HepG2 (cell line): Measurements from ENCODE around the gene TACO1. TPM values are rescaled to one million over a fixed set of nuclear protein-coding genes. Genes with fewer than 3 reads are reported as not detected.

Source experiments
- CCDC6 ChIP-seq: sonication (generic); formaldehyde crosslinking; IDR thresholded peaks from 2 replicates; pipeline ENCODE4 v1.8.1; 2022; ENCODE audit warnings: mild to moderate bottlenecking, missing genetic modification reagents, moderate library complexity
- ETS1 ChIP-seq: sonication (generic); formaldehyde crosslinking; IDR thresholded peaks from 2 replicates; pipeline ENCODE4 v1.4.0; 2020; ENCODE audit warnings: missing genetic modification reagents
- GPN1 ChIP-seq: sonication (generic); formaldehyde crosslinking; IDR thresholded peaks from 2 replicates; pipeline ENCODE4 v1.5.1; 2020; ENCODE audit warnings: missing genetic modification reagents, borderline replicate concordance
- MED1 ChIP-seq: sonication (generic); formaldehyde crosslinking; IDR thresholded peaks from 2 replicates; pipeline ENCODE4 v1.4.0; 2020; ENCODE audit warnings: missing genetic modification reagents
- MED8 ChIP-seq: sonication (generic); formaldehyde crosslinking; IDR thresholded peaks from 2 replicates; pipeline ENCODE4 v1.8.1; 2023; ENCODE audit warnings: mild to moderate bottlenecking, missing genetic modification reagents; ENCODE audit not compliant: insufficient replicate concordance
- MXI1 ChIP-seq: IDR thresholded peaks from 3 replicates; pipeline ENCODE4 v1.6.1; 2012; ENCODE audit warnings: low read depth, low read length, inconsistent platforms, borderline replicate concordance
- SIX1 ChIP-seq: sonication (generic); formaldehyde crosslinking; IDR thresholded peaks from 2 replicates; pipeline ENCODE4 v1.4.0; 2020; ENCODE audit warnings: missing genetic modification reagents, borderline replicate concordance
- SMAD3 ChIP-seq: sonication (generic); formaldehyde crosslinking; IDR thresholded peaks from 2 replicates; pipeline ENCODE4 v1.4.0; 2020; ENCODE audit warnings: missing genetic modification reagents
- SMC3 ChIP-seq: IDR thresholded peaks from 2 replicates; pipeline ENCODE4 v1.6.1; 2011; ENCODE audit warnings: low read length, improper control_type of control experiment
- SP4 ChIP-seq: sonication (generic); formaldehyde crosslinking; IDR thresholded peaks from 2 replicates; pipeline ENCODE4 v1.8.1; 2023; ENCODE audit warnings: mild to moderate bottlenecking, missing genetic modification reagents
- ZFP41 ChIP-seq: sonication (generic); formaldehyde crosslinking; IDR thresholded peaks from 2 replicates; pipeline ENCODE4 v1.4.0; 2020; ENCODE audit warnings: mild to moderate bottlenecking, missing genetic modification reagents, borderline replicate concordance
- ZNF367 ChIP-seq: sonication (generic); formaldehyde crosslinking; IDR thresholded peaks from 2 replicates; pipeline ENCODE4 v1.4.0; 2020; ENCODE audit warnings: missing genetic modification reagents, borderline replicate concordance
- ZNF577 ChIP-seq: sonication (generic); formaldehyde crosslinking; IDR thresholded peaks from 2 replicates; pipeline ENCODE4 v1.4.0; 2020; ENCODE audit warnings: mild to moderate bottlenecking, low read depth, missing genetic modification reagents, borderline replicate concordance
- ZNF639 ChIP-seq: conservative IDR thresholded peaks from 2 replicates; pipeline ENCODE4 v1.6.1; 2018; ENCODE audit warnings: missing genetic modification reagents
- ZNF704 ChIP-seq: sonication (generic); formaldehyde crosslinking; IDR thresholded peaks from 2 replicates; pipeline ENCODE4 v1.8.1; 2023; ENCODE audit warnings: mild to moderate bottlenecking, inconsistent platforms, moderate library complexity, missing genetic modification reagents, borderline replicate concordance
- ZNF761 ChIP-seq: sonication (generic); formaldehyde crosslinking; conservative IDR thresholded peaks from 2 replicates; pipeline ENCODE4 v1.4.0; 2020; ENCODE audit warnings: mild to moderate bottlenecking, missing genetic modification reagents
- ZSCAN22 ChIP-seq: sonication (generic); formaldehyde crosslinking; IDR thresholded peaks from 2 replicates; pipeline ENCODE4 v1.4.0; 2020; ENCODE audit warnings: mild to moderate bottlenecking, missing genetic modification reagents
- polyA plus RNA-seq, 8 experiments: library from polyadenylated mRNA; depleted of rRNA in 3 of 8; stranded (reverse) in 7 of 8; unstranded in 1 of 8; fragments of >200 nt; fragmentation: Illumina TruSeq in 4 of 8; extraction: Trizol in 4 of 8; gene quantifications; 2 replicates each; pipeline versions ENCODE4 v1.2.1 to v1.2.3, GENCODE V29; 2011 to 2016; ENCODE audit warnings: low read depth in 4 of 8, missing spikeins in 1 of 8, mixed read lengths in 1 of 8; ENCODE audit not compliant: insufficient read depth in 1 of 8
- total RNA-seq, 5 experiments: library from RNA; depleted of rRNA; stranded (reverse); fragments of >200 nt; fragmentation: Illumina TruSeq; extraction: Trizol; gene quantifications; 2 replicates each; pipeline ENCODE4 v1.2.3, GENCODE V29; 2016; ENCODE audit warnings: low read depth in 1 of 5
- TF ChIP-seq, protein P1 (sequence below): sonication (generic); formaldehyde crosslinking; conservative IDR thresholded peaks from 2 replicates; pipeline ENCODE4 v1.8.0; 2022; ENCODE audit warnings: mild to moderate bottlenecking, moderate library complexity, missing genetic modification reagents
- TF ChIP-seq, protein P2 (sequence below): sonication (generic); formaldehyde crosslinking; IDR thresholded peaks from 2 replicates; pipeline ENCODE4 v1.5.0; 2020; ENCODE audit warnings: mild to moderate bottlenecking, missing genetic modification reagents, moderate library complexity
- TF ChIP-seq, protein P3 (sequence below): sonication (generic); formaldehyde crosslinking; IDR thresholded peaks from 2 replicates; pipeline ENCODE4 v1.5.0; 2020; ENCODE audit warnings: missing genetic modification reagents, mild to moderate bottlenecking, borderline replicate concordance

Gene TACO1
- total and polyA plus RNA-seq, 2 of the 13 experiments (the other 11 are each of a cell fraction or from before 2014, with no cell fraction given) = 34.7 to 53.6 TPM

DNA sequence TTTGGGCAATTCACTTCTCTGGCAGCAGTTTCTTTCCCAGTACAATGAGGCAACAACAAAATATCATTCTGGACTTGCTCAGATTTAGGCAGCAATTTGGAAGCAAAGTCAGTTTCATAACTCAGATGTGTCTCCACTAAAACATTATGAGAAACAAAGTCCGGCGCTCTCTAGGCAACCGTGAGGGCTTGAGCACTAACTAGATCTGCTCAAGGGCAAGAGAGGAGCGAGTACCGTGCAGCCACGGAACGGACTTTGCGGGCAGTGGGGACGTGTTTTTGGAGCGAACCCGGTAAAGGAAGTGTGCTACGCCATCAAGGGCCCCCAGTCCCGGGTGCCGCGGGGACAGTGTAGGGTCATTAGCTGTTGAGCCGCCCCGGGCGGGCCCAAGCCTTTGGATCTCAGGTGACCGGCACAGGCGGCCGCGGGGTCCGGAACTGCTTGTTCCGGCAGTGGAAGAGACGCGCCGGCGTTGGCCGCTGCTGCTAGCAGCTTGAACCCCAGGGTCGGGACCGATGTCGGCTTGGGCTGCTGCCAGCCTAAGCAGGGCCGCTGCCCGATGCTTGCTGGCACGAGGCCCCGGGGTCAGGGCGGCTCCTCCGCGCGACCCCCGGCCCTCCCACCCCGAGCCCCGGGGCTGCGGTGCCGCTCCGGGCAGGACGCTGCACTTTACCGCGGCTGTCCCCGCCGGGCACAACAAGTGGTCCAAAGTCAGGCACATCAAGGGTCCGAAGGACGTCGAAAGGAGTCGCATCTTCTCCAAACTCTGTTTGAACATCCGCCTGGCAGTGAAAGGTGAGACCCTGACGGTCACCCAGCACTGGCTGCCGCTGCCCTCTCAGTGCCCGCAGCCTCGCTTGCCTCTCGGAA lies at the start of gene TACO1 (continued):
- TF ChIP-seq, protein P1, sequence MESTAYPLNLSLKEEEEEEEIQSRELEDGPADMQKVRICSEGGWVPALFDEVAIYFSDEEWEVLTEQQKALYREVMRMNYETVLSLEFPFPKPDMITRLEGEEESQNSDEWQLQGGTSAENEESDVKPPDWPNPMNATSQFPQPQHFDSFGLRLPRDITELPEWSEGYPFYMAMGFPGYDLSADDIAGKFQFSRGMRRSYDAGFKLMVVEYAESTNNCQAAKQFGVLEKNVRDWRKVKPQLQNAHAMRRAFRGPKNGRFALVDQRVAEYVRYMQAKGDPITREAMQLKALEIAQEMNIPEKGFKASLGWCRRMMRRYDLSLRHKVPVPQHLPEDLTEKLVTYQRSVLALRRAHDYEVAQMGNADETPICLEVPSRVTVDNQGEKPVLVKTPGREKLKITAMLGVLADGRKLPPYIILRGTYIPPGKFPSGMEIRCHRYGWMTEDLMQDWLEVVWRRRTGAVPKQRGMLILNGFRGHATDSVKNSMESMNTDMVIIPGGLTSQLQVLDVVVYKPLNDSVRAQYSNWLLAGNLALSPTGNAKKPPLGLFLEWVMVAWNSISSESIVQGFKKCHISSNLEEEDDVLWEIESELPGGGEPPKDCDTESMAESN = peak; percentile 66; the same call in 1 of the 2 replicates
- peak; percentile 77 for TF ChIP-seq SP4
- TF ChIP-seq, protein P2, sequence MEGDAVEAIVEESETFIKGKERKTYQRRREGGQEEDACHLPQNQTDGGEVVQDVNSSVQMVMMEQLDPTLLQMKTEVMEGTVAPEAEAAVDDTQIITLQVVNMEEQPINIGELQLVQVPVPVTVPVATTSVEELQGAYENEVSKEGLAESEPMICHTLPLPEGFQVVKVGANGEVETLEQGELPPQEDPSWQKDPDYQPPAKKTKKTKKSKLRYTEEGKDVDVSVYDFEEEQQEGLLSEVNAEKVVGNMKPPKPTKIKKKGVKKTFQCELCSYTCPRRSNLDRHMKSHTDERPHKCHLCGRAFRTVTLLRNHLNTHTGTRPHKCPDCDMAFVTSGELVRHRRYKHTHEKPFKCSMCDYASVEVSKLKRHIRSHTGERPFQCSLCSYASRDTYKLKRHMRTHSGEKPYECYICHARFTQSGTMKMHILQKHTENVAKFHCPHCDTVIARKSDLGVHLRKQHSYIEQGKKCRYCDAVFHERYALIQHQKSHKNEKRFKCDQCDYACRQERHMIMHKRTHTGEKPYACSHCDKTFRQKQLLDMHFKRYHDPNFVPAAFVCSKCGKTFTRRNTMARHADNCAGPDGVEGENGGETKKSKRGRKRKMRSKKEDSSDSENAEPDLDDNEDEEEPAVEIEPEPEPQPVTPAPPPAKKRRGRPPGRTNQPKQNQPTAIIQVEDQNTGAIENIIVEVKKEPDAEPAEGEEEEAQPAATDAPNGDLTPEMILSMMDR = peak; percentile 41
- peak; percentile 99 for TF ChIP-seq SMAD3
- no peak; the same call in 1 of the 2 replicates for TF ChIP-seq ZNF367 (CRISPR knock-in tag)
- TF ChIP-seq, protein P3, sequence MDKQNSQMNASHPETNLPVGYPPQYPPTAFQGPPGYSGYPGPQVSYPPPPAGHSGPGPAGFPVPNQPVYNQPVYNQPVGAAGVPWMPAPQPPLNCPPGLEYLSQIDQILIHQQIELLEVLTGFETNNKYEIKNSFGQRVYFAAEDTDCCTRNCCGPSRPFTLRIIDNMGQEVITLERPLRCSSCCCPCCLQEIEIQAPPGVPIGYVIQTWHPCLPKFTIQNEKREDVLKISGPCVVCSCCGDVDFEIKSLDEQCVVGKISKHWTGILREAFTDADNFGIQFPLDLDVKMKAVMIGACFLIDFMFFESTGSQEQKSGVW (CRISPR knock-in tag) = no peak
- TF ChIP-seq GPN1 (CRISPR knock-in tag) = 0 out of 2 replicates have a peak, but pooled peaks have one; percentile 24
- 0 out of 2 replicates have a peak, but pooled peaks have one; percentile 74 for TF ChIP-seq ETS1 (CRISPR knock-in tag)
- peak; percentile 82 for TF ChIP-seq ZNF704 (CRISPR knock-in tag)
- TF ChIP-seq ZNF639 (CRISPR knock-in tag) = peak; percentile 99
- peak; percentile 84; the same call in 1 of the 2 replicates for TF ChIP-seq ZNF761 (CRISPR knock-in tag)
- TF ChIP-seq SMC3 = peak; percentile 42
- peak; percentile 77; the same call in 1 of the 2 replicates for TF ChIP-seq CCDC6 (CRISPR knock-in tag)
- TF ChIP-seq MED8 = no peak
- TF ChIP-seq ZFP41 = no peak; the same call in 1 of the 2 replicates
- TF ChIP-seq ZNF577 = no peak
- TF ChIP-seq ZSCAN22 (CRISPR knock-in tag) = no peak
- peak; percentile 91 for TF ChIP-seq MED1 (CRISPR knock-in tag)
- peak; percentile 60; the same call in 1 of the 2 replicates for TF ChIP-seq SIX1 (CRISPR knock-in tag)
- peak; percentile 92 for TF ChIP-seq MXI1
